LNCaP clone FGC (cell line): ENCODE data around the gene NANOS2.

Experiments used
- DNase-seq: peaks from one replicate; pipeline ENCODE4 v3.0.0-alpha.2; 2011; ENCODE audit warnings: low read depth
- H3K4me3 ChIP-seq: 2 replicates; pipeline ENCODE4 v1.5.1; 2011; ENCODE audit warnings: mild to moderate bottlenecking, low read depth, low read length, control low read depth
- TF ChIP-seq, protein P1 (sequence below): IDR thresholded peaks from 2 replicates; pipeline ENCODE4 v1.5.1; 2012; ENCODE audit warnings: mild to moderate bottlenecking; ENCODE audit not compliant: control insufficient read depth, insufficient read depth; ENCODE audit errors: extremely low read depth

NANOS2 gene

DNA sequence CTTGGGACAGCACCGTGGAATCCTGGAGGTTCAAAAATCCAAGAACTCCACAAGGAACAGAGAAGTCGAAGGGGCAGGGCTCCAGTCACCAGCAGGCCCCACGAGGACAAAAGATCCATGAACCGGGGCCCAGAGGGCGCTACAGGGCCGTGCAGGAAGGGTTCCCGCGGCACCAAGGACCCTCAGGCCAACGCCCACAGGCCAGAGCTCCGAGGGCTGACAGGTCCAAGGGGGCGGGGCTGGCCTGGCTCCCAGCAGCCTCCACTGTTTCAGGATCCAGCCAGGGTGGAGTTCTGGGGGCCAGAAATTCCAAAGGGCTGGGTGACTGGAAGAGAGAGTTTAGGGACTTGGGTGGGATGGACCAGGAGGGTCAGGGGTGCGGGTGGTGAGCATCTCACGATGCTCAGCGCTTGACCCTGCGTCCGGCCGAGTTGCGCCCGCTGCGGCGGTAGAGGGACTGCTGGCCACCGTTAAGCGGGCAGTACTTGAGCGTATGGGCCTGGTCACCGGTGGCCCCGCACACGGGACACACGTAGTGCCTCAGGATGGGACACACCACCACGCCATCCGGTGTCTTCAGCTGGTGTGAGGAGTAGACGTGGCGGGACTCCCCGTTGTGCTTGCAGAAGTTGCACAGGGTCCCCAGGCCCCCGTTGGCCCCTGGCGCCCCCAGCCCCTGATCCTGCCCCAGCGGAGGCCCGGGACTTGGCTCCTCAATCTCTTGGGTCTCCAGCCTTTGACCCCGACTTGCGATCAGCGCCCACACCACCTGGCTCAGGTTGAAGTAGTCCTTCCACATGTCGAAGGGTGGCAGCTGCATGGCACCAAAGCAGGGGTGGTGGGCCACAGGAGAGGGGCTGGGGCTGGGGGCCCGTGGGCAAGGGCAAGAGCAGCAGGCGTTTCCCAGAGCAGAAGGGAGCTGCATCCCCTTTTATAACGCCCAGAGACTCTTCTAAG, at the start of gene NANOS2:
Gene NANOS2 (minus strand): TSS at position 905 of the 957 bp plus-strand sequence. CDS start 85 bp downstream, at position 820.
- H3K4me3 ChIP-seq: no peak within 1 kb of the TSS
- TF ChIP-seq, protein P1, sequence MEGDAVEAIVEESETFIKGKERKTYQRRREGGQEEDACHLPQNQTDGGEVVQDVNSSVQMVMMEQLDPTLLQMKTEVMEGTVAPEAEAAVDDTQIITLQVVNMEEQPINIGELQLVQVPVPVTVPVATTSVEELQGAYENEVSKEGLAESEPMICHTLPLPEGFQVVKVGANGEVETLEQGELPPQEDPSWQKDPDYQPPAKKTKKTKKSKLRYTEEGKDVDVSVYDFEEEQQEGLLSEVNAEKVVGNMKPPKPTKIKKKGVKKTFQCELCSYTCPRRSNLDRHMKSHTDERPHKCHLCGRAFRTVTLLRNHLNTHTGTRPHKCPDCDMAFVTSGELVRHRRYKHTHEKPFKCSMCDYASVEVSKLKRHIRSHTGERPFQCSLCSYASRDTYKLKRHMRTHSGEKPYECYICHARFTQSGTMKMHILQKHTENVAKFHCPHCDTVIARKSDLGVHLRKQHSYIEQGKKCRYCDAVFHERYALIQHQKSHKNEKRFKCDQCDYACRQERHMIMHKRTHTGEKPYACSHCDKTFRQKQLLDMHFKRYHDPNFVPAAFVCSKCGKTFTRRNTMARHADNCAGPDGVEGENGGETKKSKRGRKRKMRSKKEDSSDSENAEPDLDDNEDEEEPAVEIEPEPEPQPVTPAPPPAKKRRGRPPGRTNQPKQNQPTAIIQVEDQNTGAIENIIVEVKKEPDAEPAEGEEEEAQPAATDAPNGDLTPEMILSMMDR: no peak
- no peak for DNase-seq

DNA sequence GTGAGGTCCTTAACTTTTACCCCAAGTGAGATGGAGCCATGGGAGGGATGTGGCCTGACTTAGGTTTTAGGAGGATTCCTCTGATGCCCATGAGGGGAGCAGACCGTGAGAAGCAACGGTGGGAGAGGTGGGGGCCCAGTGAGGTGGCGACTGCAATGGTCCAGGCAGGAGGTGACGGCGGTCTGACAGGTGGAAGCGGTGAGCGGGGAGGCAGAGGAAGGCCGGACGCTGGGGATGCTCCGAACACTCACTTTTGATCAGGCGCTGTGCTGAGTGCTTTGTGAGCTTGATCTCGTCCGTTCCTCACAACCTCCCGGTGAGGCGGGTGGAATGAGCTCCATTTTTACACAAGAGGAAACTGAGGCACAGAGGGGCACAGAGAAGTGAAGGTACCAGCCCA, 47.4 kb upstream of the NANOS2 start:
- TF ChIP-seq, protein P1: no peak
- no peak for DNase-seq
- H3K4me3 ChIP-seq: no peak overlapping the region

DNA sequence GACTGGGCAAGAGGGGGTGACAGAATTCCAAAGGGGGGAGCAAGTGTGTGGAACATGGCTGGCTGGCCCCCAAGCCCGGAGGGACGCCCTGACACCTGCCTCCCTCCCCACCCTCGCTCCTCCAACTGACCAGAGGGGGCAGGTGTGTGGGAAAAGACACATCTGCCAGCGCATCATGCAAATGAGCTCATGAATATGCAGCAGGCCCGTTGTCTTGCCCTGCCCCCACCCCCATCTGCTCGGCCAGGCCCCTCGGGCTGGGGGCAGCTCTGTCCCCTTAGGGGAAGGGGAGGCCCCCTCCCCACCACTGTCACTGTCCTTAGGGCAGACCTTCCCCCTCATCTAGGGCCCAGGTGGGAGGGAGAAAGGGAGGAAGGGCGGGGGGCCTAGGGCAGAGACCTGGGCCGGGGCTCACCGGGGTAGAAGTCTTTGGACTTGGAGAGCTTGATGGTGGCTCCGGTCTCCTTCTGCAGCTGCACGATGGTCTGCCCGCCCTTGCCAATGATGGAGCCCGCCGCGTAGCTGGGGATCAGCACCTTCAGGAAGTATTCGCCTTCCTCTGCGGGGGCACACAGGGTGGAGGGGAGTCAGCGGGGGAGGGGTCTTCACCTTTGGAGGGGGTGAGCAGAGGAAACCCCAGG, 46.1 kb upstream of the NANOS2 start:
- DNase-seq: no peak
- H3K4me3 ChIP-seq: no peak overlapping the region
- TF ChIP-seq, protein P1: no peak

DNA sequence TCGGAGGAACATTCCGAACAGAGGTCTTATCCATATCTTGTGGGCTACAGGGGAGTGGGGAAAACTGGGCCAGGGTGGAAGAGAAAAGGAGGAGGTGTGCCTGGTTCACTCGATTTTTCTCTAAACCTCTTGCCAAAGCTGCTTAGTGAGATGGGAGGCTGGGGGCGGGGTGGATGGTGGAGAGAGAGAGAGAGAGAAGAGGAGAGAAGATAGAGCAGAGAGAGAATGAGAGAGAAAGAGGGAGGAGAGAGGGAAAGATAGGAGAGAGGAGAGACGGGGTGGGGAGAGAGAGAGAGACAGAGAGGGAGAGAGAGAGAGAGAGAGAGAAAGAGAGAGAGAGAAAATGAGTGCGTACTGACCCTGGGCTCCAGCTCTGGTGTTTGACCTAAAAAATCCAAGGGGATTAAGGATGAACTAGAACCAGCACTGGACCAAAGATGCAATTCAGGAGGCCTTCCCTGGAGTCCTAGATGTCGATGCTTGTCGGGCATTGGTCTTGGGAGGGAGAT, 45.0 kb upstream of the NANOS2 start:
- H3K4me3 ChIP-seq: no peak overlapping the region
- TF ChIP-seq, protein P1: no peak
- DNase-seq: no peak

DNA sequence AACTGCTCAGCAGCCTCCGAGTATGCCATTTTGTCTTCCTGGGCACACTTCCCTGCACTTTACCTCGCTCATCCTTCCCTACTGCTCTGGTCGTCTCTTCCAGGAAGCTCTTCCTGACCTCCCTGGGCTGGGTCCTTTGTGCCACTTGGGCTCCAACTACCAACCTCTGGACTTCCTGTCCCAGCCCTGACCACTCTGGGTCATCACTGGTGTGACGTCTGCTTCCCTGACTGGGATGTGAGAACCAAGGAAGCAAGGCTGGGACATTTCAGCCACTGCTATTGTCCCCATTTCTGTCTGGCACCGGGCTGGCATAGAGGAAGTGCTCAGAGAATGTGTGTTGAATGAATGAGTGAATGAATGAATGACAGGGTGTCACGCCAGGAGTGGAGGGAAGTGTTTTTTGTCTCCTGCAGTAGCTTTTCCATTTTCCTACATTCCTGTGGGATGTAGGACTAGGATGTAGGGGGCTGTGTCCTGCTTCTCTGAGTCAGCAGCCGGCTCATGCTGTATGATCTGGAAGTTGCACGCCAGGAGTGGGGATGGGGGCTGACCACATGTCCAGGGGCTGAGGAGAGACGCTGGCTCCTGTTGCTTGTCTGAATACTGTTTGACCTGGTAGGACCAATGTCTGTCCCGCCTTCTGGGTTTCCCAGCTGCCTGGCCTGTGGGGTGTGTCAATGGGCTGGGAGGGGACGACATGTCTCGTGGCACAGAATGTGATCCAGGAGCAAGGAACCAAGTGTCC, 44.4 kb upstream of the NANOS2 start:
- TF ChIP-seq, protein P1: no peak
- H3K4me3 ChIP-seq: no peak overlapping the region
- DNase-seq: no peak

DNA sequence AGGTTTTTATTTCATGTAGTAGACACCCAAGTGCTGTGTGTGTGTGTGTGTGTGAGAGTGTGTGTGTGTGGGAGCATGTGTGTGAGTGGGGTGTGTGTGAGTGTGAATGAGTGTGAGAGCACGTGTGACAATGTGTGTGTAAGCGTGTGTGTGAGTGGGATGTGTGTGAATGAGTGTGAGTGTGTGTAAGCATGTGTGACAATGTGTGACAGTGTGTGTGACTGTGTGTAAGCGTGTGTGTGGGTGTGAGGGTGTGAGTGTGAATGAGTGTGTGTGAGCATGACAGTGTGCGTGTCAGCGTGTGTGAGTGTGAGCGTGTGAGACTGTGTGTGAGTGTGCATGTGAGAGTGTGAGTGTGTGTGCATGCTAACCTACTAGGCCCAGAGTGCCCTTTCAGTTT, 43.7 kb upstream of the NANOS2 start:
- no peak for DNase-seq
- TF ChIP-seq, protein P1: no peak
- H3K4me3 ChIP-seq: no peak overlapping the region
